GM10266 (cell line): ENCODE results near the gene GCK.

Experiments
- DNase-seq: peaks from one replicate; pipeline ENCODE4 v3.0.0; 2012; ENCODE audit errors: extremely low spot score
- TF ChIP-seq, protein P1 (sequence below): IDR thresholded peaks from 2 replicates; pipeline ENCODE4 v1.5.1; 2012; ENCODE audit warnings: mild to moderate bottlenecking, low read depth; ENCODE audit not compliant: control insufficient read depth, insufficient read depth; ENCODE audit errors: missing control alignments

GCK gene

GRCh38 chr7:44167920-44168319 lies 21.3 kb downstream of the GCK start:
- TF ChIP-seq, protein P1, sequence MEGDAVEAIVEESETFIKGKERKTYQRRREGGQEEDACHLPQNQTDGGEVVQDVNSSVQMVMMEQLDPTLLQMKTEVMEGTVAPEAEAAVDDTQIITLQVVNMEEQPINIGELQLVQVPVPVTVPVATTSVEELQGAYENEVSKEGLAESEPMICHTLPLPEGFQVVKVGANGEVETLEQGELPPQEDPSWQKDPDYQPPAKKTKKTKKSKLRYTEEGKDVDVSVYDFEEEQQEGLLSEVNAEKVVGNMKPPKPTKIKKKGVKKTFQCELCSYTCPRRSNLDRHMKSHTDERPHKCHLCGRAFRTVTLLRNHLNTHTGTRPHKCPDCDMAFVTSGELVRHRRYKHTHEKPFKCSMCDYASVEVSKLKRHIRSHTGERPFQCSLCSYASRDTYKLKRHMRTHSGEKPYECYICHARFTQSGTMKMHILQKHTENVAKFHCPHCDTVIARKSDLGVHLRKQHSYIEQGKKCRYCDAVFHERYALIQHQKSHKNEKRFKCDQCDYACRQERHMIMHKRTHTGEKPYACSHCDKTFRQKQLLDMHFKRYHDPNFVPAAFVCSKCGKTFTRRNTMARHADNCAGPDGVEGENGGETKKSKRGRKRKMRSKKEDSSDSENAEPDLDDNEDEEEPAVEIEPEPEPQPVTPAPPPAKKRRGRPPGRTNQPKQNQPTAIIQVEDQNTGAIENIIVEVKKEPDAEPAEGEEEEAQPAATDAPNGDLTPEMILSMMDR, result no peak
- no peak for DNase-seq

DNA sequence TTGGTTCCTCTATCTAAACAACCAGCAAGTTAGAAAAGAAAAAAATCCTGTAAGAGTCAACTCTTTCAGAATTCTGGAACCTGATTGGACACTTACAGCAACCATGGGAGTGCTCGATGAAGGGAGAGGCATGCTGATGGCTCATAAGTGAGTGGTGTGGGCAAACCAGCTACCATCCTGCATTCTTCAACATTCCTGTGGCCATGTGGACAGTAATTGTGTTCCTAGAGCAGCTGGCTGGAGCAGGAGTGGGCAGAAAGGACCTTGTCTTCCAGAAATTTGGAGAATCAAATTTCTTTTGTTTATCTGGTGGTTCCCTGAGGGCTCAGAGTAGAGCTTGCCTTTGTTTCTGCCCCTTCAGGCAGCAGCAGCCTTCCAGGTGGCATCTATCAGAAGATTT lies 25.6 kb downstream of the GCK start:
- TF ChIP-seq, protein P1, result no peak
- DNase-seq, result no peak

DNA sequence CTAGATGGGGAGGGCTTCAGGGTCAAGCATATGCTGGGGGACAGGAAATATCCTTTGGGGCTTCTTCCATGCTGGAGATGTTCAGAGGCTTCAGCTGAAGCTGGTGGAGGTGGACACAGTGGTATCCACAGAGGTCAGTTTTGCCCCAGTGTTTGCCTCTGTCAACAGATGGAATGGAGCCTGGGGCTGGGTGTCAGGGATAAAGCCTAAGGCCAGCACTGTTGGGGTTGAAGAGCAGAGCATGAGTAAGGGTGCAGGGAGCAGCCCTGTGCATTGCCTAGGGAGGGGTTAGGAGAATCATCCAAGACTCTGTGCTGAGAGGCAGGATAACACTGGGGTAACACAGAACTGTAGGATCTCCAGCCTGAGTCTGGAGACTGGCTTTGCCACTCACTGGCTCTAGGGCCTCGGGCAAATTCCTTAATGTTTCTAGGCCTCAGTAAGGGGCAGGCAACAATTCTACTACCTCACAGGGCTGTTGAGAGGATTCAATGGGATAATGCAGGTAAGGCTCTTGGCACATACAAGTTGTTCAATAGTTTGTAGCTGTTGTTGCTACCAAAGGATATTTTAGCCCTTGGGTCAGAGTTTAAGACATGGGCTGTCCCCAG lies 26.3 kb downstream of the GCK start:
- TF ChIP-seq, protein P1, result no peak
- no peak for DNase-seq

DNA sequence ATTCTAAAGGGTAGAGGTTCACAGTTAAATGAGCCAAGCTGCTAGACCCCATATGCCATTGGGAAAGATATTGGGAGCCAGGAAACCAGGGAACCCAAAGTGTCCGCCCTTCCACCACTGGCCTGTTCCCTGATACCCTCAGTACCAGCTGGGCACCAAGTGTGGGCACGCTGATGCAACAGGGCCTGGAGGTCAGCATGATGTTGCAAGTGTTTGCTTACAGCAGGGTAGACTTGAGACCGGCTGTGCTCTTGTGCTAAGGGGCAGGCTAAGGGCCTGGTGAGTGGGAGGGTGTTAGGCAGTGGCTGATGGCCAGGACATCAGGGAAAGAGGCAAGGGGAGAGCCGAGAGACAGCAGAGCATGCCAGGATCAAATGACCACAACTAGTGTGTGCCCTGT lies 27.1 kb downstream of the GCK start:
- no peak for DNase-seq
- TF ChIP-seq, protein P1, result no peak

DNA sequence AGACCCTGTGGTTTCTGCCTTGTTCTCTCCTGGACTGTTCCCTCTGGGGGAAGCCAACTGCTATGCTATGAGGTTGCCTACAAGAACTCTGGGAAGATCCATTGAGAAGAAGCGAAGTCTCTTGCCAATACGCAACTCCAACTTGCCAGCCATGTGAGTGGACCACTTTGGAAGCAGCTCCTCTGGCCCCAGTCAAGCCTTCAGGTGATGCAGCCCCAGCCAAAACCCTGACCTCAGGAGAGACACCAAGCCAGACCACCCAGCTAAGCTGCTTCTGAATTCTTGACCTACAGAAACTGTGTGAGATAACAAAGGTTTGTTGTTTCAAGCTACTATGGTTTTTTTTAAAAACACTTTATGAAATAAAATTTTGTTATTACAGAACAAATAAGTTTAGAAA lies 27.9 kb downstream of the GCK start:
- TF ChIP-seq, protein P1, result no peak
- no peak for DNase-seq

DNA sequence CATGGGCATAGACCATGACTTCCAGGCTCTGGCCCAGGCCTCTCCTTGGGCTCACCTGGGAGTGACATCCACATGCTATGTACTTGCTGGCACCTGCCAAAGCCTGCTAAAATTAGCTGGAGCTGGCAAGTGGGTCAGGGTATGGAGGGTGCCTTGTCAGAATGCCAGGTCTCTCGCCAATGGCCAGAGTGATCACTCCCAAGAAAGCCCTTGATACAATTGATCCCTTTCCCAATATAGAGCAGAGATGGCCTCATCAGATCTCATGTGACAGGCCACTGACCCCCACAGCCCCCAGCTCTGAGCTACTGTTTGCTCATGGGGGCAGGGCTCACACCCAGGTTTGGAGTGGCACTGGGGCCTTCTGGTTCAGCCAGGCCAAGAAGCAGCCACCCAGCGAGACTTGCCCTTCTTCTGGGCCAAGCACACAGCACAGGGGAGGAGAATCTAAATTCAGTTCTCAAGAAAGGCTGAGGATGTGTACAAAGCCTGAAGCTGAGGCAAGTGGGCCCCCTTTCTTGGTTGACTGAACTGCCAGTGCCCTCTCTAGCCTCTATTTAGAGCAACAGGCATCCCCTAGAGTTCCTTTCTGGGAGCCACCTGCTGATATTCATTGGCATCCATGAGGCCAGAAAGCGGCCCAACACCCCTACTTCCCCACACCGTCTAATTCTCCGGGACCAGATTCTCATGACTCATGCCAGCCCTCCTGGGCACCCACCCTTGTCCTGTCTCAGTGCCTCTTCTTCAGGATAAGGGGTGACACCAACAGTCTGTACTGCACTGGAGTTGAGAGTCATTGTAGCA lies 29.2 kb downstream of the GCK start:
- TF ChIP-seq, protein P1, result no peak
- DNase-seq, result no peak

DNA sequence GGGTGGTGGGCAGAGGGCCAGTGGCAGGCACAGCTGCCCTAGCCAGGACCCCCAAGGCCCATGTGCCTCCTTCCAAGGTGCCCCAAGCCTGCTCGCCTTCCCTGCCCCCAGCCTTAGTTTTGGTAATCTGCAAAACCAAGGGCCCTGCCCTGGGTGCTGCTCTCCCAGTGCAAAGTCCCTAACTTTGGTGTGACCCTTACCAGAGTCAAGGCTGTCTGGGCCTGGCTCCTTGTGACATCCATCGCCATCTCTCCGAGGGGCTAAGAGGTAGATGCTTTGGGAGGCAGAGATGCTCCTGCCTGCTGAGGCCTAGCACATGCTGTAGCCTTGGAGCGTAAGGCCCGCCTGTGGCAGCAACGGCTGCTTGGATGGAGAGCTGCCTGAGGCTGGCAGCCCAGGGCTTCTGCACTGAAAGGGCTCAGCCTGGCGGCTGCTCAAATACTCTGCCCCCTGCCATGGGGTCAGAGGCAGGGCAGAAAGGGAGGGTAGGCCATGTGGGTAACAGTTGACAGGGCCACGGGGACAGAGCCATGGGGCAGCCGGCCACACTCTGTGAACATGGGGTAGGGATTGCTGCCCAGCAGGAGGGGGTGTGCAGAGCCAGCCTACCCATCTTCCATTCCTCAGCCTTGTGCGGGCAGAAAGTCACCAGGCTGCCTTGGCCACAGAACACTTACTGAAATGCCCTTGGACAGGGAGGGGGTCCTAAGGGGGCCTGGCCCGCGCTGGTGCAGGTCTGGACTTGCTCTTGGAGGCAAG lies 30.2 kb downstream of the GCK start:
- TF ChIP-seq, protein P1, result no peak
- DNase-seq, result no peak
